ENCODE measurements around the gene TRIM8.
A peak's percentile ranks its signal among the peaks of the same experiment; 100 is the strongest.
"Not testable (repeated sequence)": the region's sequence is repeated elsewhere in the genome, so short reads cannot be mapped to it uniquely, and the experiment has no call there.

TRIM8 gene

GRCh38 chr10:102660888-102661657 lies 16.8 kb downstream of the TRIM8 start:
- in situ Hi-C loops (cut with MboI; ENCODE audit: low pct_unique_long_range_greater_than_20kb, low sequenced_read_pairs): no loop called here

GRCh38 chr10:102661658-102662028 lies 17.4 kb downstream of the TRIM8 start:
- in situ Hi-C loops (cut with MboI; ENCODE audit: low pct_unique_long_range_greater_than_20kb, low sequenced_read_pairs): no loop called here
- DNase-seq: no peak

More at GRCh38 chr10:102660888-102661657, 16.8 kb downstream of the TRIM8 start:
- DNase-seq: peak; percentile 76

GRCh38 chr10:102665904-102666509 lies 21.7 kb downstream of the TRIM8 start:
- no peak for DNase-seq
- in situ Hi-C loops (cut with MboI; ENCODE audit: low pct_unique_long_range_greater_than_20kb, low sequenced_read_pairs): no loop called here

GRCh38 chr10:102667411-102667810 lies 23.1 kb downstream of the TRIM8 start:
- in situ Hi-C loops (cut with MboI; ENCODE audit: low pct_unique_long_range_greater_than_20kb, low sequenced_read_pairs); DNase-seq: not testable (repeated sequence)

GRCh38 chr10:102668326-102669107 lies 24.2 kb downstream of the TRIM8 start:
- in situ Hi-C loops (cut with MboI; ENCODE audit: low pct_unique_long_range_greater_than_20kb, low sequenced_read_pairs): no loop called here
- no peak for DNase-seq

- in situ Hi-C loops (cut with MboI; ENCODE audit: low pct_unique_long_range_greater_than_20kb, low sequenced_read_pairs): no loop called here
Observed at GRCh38 chr10:102669206-102670064, 25.2 kb downstream of the TRIM8 start.

GRCh38 chr10:102670065-102670670 lies 25.9 kb downstream of the TRIM8 start:
- DNase-seq: no peak
- in situ Hi-C loops (cut with MboI; ENCODE audit: low pct_unique_long_range_greater_than_20kb, low sequenced_read_pairs): no loop called here

More at GRCh38 chr10:102669206-102670064, 25.2 kb downstream of the TRIM8 start:
- peak; percentile 53 for DNase-seq

- no peak for DNase-seq
- in situ Hi-C loops (cut with MboI; ENCODE audit: low pct_unique_long_range_greater_than_20kb, low sequenced_read_pairs): no loop called here
Observed at GRCh38 chr10:102670871-102671434, 26.7 kb downstream of the TRIM8 start.

GRCh38 chr10:102673236-102673818 lies 29.0 kb downstream of the TRIM8 start:
- DNase-seq: no peak
- in situ Hi-C loops (cut with MboI; ENCODE audit: low pct_unique_long_range_greater_than_20kb, low sequenced_read_pairs): no loop called here

- in situ Hi-C loops (cut with MboI; ENCODE audit: low pct_unique_long_range_greater_than_20kb, low sequenced_read_pairs): no loop called here
- peak; percentile 90 for DNase-seq
Observed at GRCh38 chr10:102673819-102674511, 29.7 kb downstream of the TRIM8 start.

- in situ Hi-C loops (cut with MboI; ENCODE audit: low pct_unique_long_range_greater_than_20kb, low sequenced_read_pairs): no loop called here
- no peak for DNase-seq
Observed at GRCh38 chr10:102674566-102674965, 30.3 kb downstream of the TRIM8 start.

GRCh38 chr10:102675011-102675665 lies 30.9 kb downstream of the TRIM8 start:
- in situ Hi-C loops (cut with MboI; ENCODE audit: low pct_unique_long_range_greater_than_20kb, low sequenced_read_pairs): no loop called here
- no peak for DNase-seq

- DNase-seq: peak; percentile 82
- in situ Hi-C loops (cut with MboI; ENCODE audit: low pct_unique_long_range_greater_than_20kb, low sequenced_read_pairs): no loop called here
Observed at GRCh38 chr10:102675666-102676533, 31.6 kb downstream of the TRIM8 start.

- in situ Hi-C loops (cut with MboI; ENCODE audit: low pct_unique_long_range_greater_than_20kb, low sequenced_read_pairs): no loop called here
- no peak for DNase-seq
Observed at GRCh38 chr10:102676534-102677315, 32.4 kb downstream of the TRIM8 start.

- DNase-seq: no peak
- in situ Hi-C loops (cut with MboI; ENCODE audit: low pct_unique_long_range_greater_than_20kb, low sequenced_read_pairs): no loop called here
Observed at GRCh38 chr10:102677331-102678067, 33.2 kb downstream of the TRIM8 start.
